GM19372 (cell line): ENCODE results near the gene TMEM116.
"Not testable (repeated sequence)": the region's sequence is repeated elsewhere in the genome, so short reads cannot be mapped to it uniquely, and the experiment has no call there.

ENCODE experiments used
- ATAC-seq: cut with Tn5 transposase; IDR thresholded peaks from one replicate; pipeline ENCODE4 v1.9.1; 2021; ENCODE audit warnings: mild to moderate bottlenecking, low read depth, moderate library complexity; ENCODE audit not compliant: unreplicated experiment

TMEM116 gene

GRCh38 chr12:112010415-112011344 is 2.3 kb downstream of the TMEM116 start:
- ATAC-seq = no peak

- not testable (repeated sequence) for ATAC-seq
These were observed 3.4 kb downstream of the TMEM116 start for GRCh38 chr12:112009596-112009995.

- no peak for ATAC-seq
These were observed 4.0 kb downstream of the TMEM116 start for GRCh38 chr12:112008918-112009317.

- ATAC-seq = no peak
These were observed 5.0 kb downstream of the TMEM116 start for GRCh38 chr12:112007945-112008344.

- ATAC-seq = no peak
These were observed 7.3 kb downstream of the TMEM116 start for GRCh38 chr12:112005419-112006395.

GRCh38 chr12:112004041-112004440 is 8.9 kb downstream of the TMEM116 start:
- no peak for ATAC-seq

GRCh38 chr12:112001576-112001975 is 11.4 kb downstream of the TMEM116 start:
- no peak for ATAC-seq

- ATAC-seq = no peak
These were observed 12.1 kb downstream of the TMEM116 start for GRCh38 chr12:112000820-112001219.

- not testable (repeated sequence) for ATAC-seq
These were observed 13.8 kb downstream of the TMEM116 start for GRCh38 chr12:111999129-111999528.

GRCh38 chr12:111998015-111998414 is 14.9 kb downstream of the TMEM116 start:
- no peak for ATAC-seq

GRCh38 chr12:111997300-111997699 is 15.7 kb downstream of the TMEM116 start:
- no peak for ATAC-seq

- no peak for ATAC-seq
These were observed 17.0 kb downstream of the TMEM116 start for GRCh38 chr12:111995782-111996480.

- not testable (repeated sequence) for ATAC-seq
These were observed 18.5 kb downstream of the TMEM116 start for GRCh38 chr12:111994211-111995111.

- ATAC-seq = peak; percentile 58
These were observed 19.4 kb downstream of the TMEM116 start for GRCh38 chr12:111993292-111994150.

GRCh38 chr12:111992464-111992863 is 20.5 kb downstream of the TMEM116 start:
- no peak for ATAC-seq

GRCh38 chr12:111991946-111992345 is 21.0 kb downstream of the TMEM116 start:
- ATAC-seq = no peak

- ATAC-seq = no peak
These were observed 21.4 kb downstream of the TMEM116 start for GRCh38 chr12:111991535-111991934.

- no peak for ATAC-seq
These were observed 28.1 kb downstream of the TMEM116 start for GRCh38 chr12:111984820-111985219.
